ENCODE data around the gene SYT8. TPM values are rescaled to one million over a fixed set of nuclear protein-coding genes. Genes with fewer than 3 reads are reported as not detected.
"Not testable (repeated sequence)": the region's sequence is repeated elsewhere in the genome, so short reads cannot be mapped to it uniquely, and the experiment has no call there.

Gene SYT8
- total and polyA plus RNA-seq, 2 experiments from 2014 or later: not detected

DNA sequence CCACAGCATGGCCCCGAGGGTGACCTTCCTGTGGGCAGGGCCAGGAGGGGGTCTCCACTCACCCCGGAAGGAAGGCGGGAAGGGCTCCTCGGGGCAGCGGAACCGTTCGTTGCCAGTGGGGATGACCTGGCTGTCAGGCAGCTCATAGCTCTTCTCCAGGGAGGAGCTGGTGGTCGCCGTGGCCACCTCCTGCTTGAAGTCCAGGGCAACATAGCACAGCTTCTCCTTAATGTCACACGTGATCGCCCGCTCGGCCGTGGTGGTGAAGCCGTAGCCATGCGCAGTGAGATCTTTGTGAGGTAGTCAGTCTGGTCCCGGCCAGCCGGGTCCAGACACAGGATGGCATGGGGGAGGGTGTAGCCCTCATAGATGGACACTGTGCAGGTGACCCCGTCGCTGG is 31.5 kb upstream of the SYT8 start:
- TF ChIP-seq EZH2 (IDR thresholded peaks at IDR 0.05; ENCODE audit: insufficient read depth, poor library complexity, severe bottlenecking) (no peak), EZH2phosphoT487 (IDR thresholded peaks at IDR 0.05; ENCODE audit: insufficient read depth, low read depth) (no peak)
- no peak overlapping the region for H3K4me2 ChIP-seq (ENCODE audit: unreplicated experiment)
- no peak for DNase-seq
- H2AFZ ChIP-seq: no peak overlapping the region
- H3K4me1 ChIP-seq (ENCODE audit: insufficient read depth): no peaks in the 10 kb centered on the region
- H3F3A ChIP-seq (ENCODE audit: insufficient read depth): no peaks in the 10 kb centered on the region
- in situ Hi-C loops (cut with MboI): no loop called here
- H3K36me3 ChIP-seq (ENCODE audit: low read depth): no peaks in the 10 kb centered on the region
- no peaks in the 10 kb centered on the region for H3K9me3 ChIP-seq (ENCODE audit: low read depth)
- H4K20me1 ChIP-seq (ENCODE audit: insufficient read depth): no peaks in the 10 kb centered on the region
- H3K79me2 ChIP-seq (ENCODE audit: insufficient read depth): no peaks in the 10 kb centered on the region
- H3K9me2 ChIP-seq (ENCODE audit: insufficient read depth): no peaks in the 10 kb centered on the region
- H3K4me3 ChIP-seq: no peak overlapping the region
- 64 to 76% methylated on average over 15 to 20 of the region's 20 CpGs for WGBS, 2 experiments (ENCODE audit: low coverage in 1 of 2, low lambda C conversion rate in 2 of 2, missing lambda C conversion rate in 2 of 2)
- no peak overlapping the region for H3K9ac ChIP-seq
- peaks cover 32% of the 10 kb centered on the region for H3K27me3 ChIP-seq (replicated peaks; ENCODE audit: insufficient read depth)
- H3K27ac ChIP-seq: no peak overlapping the region

DNA sequence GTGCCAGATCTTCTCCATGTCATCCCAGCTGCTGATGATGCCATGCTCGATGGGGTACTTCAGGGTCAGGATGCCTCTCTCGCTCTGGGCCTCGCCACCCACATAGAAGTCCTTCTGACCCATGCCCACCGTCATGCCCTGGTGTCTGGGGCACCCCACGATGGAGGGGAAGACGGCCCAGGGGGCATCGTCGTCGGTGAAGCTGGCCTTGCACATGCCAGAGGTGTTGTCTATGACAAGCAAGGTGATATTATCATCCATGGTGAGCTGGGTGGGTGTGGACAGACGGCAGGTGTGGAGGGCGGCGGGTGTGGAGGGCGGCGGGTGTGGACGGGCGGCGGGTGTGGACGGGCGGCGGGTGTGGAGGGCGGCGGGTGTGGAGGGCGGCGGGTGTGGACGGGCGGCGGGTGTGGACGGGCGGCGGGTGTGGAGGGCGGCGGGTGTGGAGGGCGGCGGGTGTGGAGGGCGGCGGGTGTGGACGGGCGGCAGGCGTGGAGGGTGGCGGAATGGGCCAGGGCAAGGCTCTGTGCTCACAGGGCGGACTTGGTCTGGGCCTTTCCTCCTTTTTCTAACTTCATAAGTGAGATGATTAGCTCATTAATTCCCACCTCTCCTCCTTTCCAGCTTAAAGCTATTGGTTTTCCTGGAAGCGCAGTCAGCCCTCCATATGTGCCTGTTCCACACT is 30.8 kb upstream of the SYT8 start:
- H2AFZ ChIP-seq: not testable (repeated sequence)

DNA sequence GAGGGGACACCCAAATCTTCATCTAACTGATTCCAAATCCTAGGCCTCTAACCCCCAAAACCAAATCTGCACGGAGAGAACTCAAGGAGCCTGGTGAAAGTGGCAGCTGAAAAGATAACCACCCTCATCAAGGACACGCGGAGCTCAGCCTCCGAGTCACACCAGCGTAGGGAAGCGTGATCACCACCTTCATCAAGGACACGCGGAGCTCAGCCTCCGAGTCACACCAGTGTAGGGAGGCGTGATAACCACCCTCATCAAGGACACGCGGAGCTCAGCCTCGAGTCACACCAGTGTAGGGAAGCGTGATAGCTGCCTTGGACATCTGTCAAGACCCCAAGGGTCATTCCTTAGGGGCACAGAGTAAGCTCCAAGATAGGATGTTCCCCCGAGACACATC is 29.3 kb upstream of the SYT8 start:
- in situ Hi-C loops (cut with MboI): no loop called here
- Histone ChIP-seq H3K36me3 (ENCODE audit: low read depth) (no peaks in the 10 kb centered on the region), H3K9ac (no peak overlapping the region), H3F3A (ENCODE audit: insufficient read depth) (no peaks in the 10 kb centered on the region), H3K79me2 (ENCODE audit: insufficient read depth) (no peaks in the 10 kb centered on the region), H4K20me1 (ENCODE audit: insufficient read depth) (no peaks in the 10 kb centered on the region), H3K4me2 (ENCODE audit: unreplicated experiment) (no peak overlapping the region), H3K4me1 (ENCODE audit: insufficient read depth) (no peaks in the 10 kb centered on the region), H3K27me3 (replicated peaks; ENCODE audit: insufficient read depth) (peaks cover 41% of the 10 kb centered on the region), H3K4me3 (no peak overlapping the region), H3K9me3 (ENCODE audit: low read depth) (no peaks in the 10 kb centered on the region), H2AFZ (no peak overlapping the region), H3K9me2 (ENCODE audit: insufficient read depth) (no peaks in the 10 kb centered on the region), H3K27ac (no peak overlapping the region)
- TF ChIP-seq EZH2phosphoT487 (IDR thresholded peaks at IDR 0.05; ENCODE audit: insufficient read depth, low read depth) (no peak), EZH2 (IDR thresholded peaks at IDR 0.05; ENCODE audit: insufficient read depth, poor library complexity, severe bottlenecking) (no peak)
- DNase-seq: no peak
- WGBS, 2 experiments (ENCODE audit: low coverage in 1 of 2, low lambda C conversion rate in 2 of 2, missing lambda C conversion rate in 2 of 2): 72 to 76% methylated on average over 15 of the region's 15 CpGs

More for the DNA sequence above, 30.8 kb upstream of the SYT8 start:
- H3K79me2 ChIP-seq (ENCODE audit: insufficient read depth); H3K9ac ChIP-seq; H3K9me2 ChIP-seq (ENCODE audit: insufficient read depth); H3K9me3 ChIP-seq (ENCODE audit: low read depth); H3K36me3 ChIP-seq (ENCODE audit: low read depth); DNase-seq; H3K4me3 ChIP-seq; H3K4me1 ChIP-seq (ENCODE audit: insufficient read depth); H3K4me2 ChIP-seq (ENCODE audit: unreplicated experiment); in situ Hi-C loops (cut with MboI); H3F3A ChIP-seq (ENCODE audit: insufficient read depth); H3K27ac ChIP-seq; H4K20me1 ChIP-seq (ENCODE audit: insufficient read depth): not testable (repeated sequence)
- 62 to 87% methylated on average over 10 to 42 of the region's 42 CpGs for WGBS, 2 experiments (ENCODE audit: low coverage in 1 of 2, low lambda C conversion rate in 2 of 2, missing lambda C conversion rate in 2 of 2)
- H3K27me3 ChIP-seq (replicated peaks; ENCODE audit: insufficient read depth): peaks cover 34% of the 10 kb centered on the region

- no peak overlapping the region for H3K27ac ChIP-seq
- TF ChIP-seq EZH2phosphoT487 (IDR thresholded peaks at IDR 0.05; ENCODE audit: insufficient read depth, low read depth) (no peak), EZH2 (IDR thresholded peaks at IDR 0.05; ENCODE audit: insufficient read depth, poor library complexity, severe bottlenecking) (no peak)
- H3F3A ChIP-seq (ENCODE audit: insufficient read depth): no peaks in the 10 kb centered on the region
- in situ Hi-C loops (cut with MboI): no loop called here
- H3K4me1 ChIP-seq (ENCODE audit: insufficient read depth): no peaks in the 10 kb centered on the region
- DNase-seq: no peak
- 33 to 38% methylated on average over 14 of the region's 14 CpGs for WGBS, 2 experiments (ENCODE audit: low coverage in 1 of 2, low lambda C conversion rate in 2 of 2, missing lambda C conversion rate in 2 of 2)
- no peaks in the 10 kb centered on the region for H3K9me2 ChIP-seq (ENCODE audit: insufficient read depth)
- no peaks in the 10 kb centered on the region for H3K9me3 ChIP-seq (ENCODE audit: low read depth)
- no peak overlapping the region for H3K4me3 ChIP-seq
- H2AFZ ChIP-seq: no peak overlapping the region
- H4K20me1 ChIP-seq (ENCODE audit: insufficient read depth): no peaks in the 10 kb centered on the region
- no peaks in the 10 kb centered on the region for H3K36me3 ChIP-seq (ENCODE audit: low read depth)
- H3K79me2 ChIP-seq (ENCODE audit: insufficient read depth): no peaks in the 10 kb centered on the region
- H3K4me2 ChIP-seq (ENCODE audit: unreplicated experiment): no peak overlapping the region
- H3K27me3 ChIP-seq (replicated peaks; ENCODE audit: insufficient read depth): peaks cover 51% of the 10 kb centered on the region
- H3K9ac ChIP-seq: no peak overlapping the region
Measured at GRCh38 chr11:1807264-1807995, 27.4 kb upstream of the SYT8 start.

Data from GM23248 (cell line).